Esophagus squamous epithelium (tissue), 5 donors: Measurements from ENCODE around the gene RPGRIP1L. TPM values are rescaled to one million over a fixed set of nuclear protein-coding genes. Genes with fewer than 3 reads are reported as not detected.
A peak's percentile ranks its signal among the peaks of the same experiment; 100 is the strongest.

Source experiments
- DNase-seq: peaks from one replicate; lab custom pipeline; 2025; lab: John Stamatoyannopoulos, UW
- H3K27ac ChIP-seq, 4 donors: fragments of 200-600 bp; sonication (generic); one replicate each; pipeline ENCODE4 v1.5.1; 2016 to 2019; ENCODE audit warnings: mild to moderate bottlenecking in 1 of 4
- H3K27me3 ChIP-seq, 4 donors: fragments of 200-600 bp; sonication (generic); 1 replicate in 3 of 4; 2 replicates in 1 of 4; pipeline versions ENCODE4 v1.5.1 to v1.6.0; 2017 to 2021; ENCODE audit warnings: antibody characterized with exemption in 1 of 4
- H3K36me3 ChIP-seq, 3 donors: fragments of 200-600 bp; sonication (generic); one replicate each; pipeline ENCODE4 v1.5.1; 2016 to 2019
- H3K4me1 ChIP-seq, 3 donors: fragments of 200-600 bp; sonication (generic); one replicate each; pipeline ENCODE4 v1.5.1; 2017 to 2019
- H3K4me3 ChIP-seq, 4 donors: fragments of 200-600 bp; sonication (generic); 1 replicate in 3 of 4; 2 replicates in 1 of 4; pipeline ENCODE4 v1.5.1; 2016 to 2019; ENCODE audit warnings: mild to moderate bottlenecking in 2 of 4, moderate library complexity in 1 of 4
- H3K9me3 ChIP-seq, 3 donors: fragments of 200-600 bp; sonication (generic); one replicate each; pipeline ENCODE4 v1.5.1; 2016 to 2019
- CTCF ChIP-seq, 6 experiments: fragments of 450-650 bp in 4 of 6; fragments of 200-600 bp in 2 of 6; sonication (generic) in 2 of 6; IDR thresholded peaks; one replicate each; pipeline ENCODE4 v1.5.1; 2016 to 2019; ENCODE audit warnings: antibody characterized with exemption in 6 of 6, mild to moderate bottlenecking in 4 of 6, moderate library complexity in 4 of 6
- POLR2A ChIP-seq, 4 donors: fragments of 450-650 bp; IDR thresholded peaks; one replicate each; pipeline ENCODE4 v1.6.1; 2017; ENCODE audit warnings: antibody characterized with exemption in 4 of 4, mild to moderate bottlenecking in 4 of 4, moderate library complexity in 3 of 4
- WGBS, 2 donors: methylation state at CpG; one replicate each; pipeline ENCODE4 v1.1.5; 2018; 5-methylcytosine and 5-hydroxymethylcytosine counted together
- intact Hi-C: fragments of 100-400 bp; cut with DNase I; formaldehyde crosslinking; loops from one replicate; pipeline ENCODE4 v1.15.0; 2022
- total RNA-seq, 4 donors: library from RNA; depleted of rRNA; stranded (reverse); fragments of >200 nt; gene quantifications; one replicate each; pipeline ENCODE4 v1.1.0, GENCODE V29; 2016
- donor health status: DM: yes; HTN: yes; CAD: no.

Gene RPGRIP1L
- total RNA-seq, 4 donors from 2014 or later, result 1.2 to 3.9 (median 3.7) TPM

- Histone ChIP-seq H3K4me1 (peaks cover 0 to 12% (median 6%) of the 10 kb centered on the region in 3 donors), H3K27ac (no peak overlapping the region), H3K4me3 (no peak overlapping the region), H3K27me3 (no peaks in the 10 kb centered on the region), H3K9me3 (no peaks in the 10 kb centered on the region), H3K36me3 (no peaks in the 10 kb centered on the region)
- intact Hi-C loops, result no loop called here
- no peak for TF ChIP-seq POLR2A (IDR thresholded peaks at IDR 0.05)
- no peak for TF ChIP-seq CTCF (IDR thresholded peaks at IDR 0.05)
- no peak for DNase-seq
These were observed 23.0 kb upstream of the RPGRIP1L start for GRCh38 chr16:53726625-53727024.

GRCh38 chr16:53721017-53721416 is 17.4 kb upstream of the RPGRIP1L start:
- 86 to 88% methylated on average over 5 of the region's 5 CpGs for WGBS, 2 donors
- Histone ChIP-seq H3K27me3 (no peaks in the 10 kb centered on the region), H3K27ac (no peak overlapping the region), H3K9me3 (no peaks in the 10 kb centered on the region), H3K36me3 (no peaks in the 10 kb centered on the region), H3K4me3 (no peak overlapping the region), H3K4me1 (peaks cover 0 to 2% (median 0%) of the 10 kb centered on the region in 3 donors)
- no peak for DNase-seq
- intact Hi-C loops, result no loop called here
- TF ChIP-seq CTCF (IDR thresholded peaks at IDR 0.05), result no peak
- no peak for TF ChIP-seq POLR2A (IDR thresholded peaks at IDR 0.05)

GRCh38 chr16:53717577-53717976 is 13.9 kb upstream of the RPGRIP1L start:
- Histone ChIP-seq H3K4me1 (peaks cover 0 to 32% (median 0%) of the 10 kb centered on the region in 3 donors), H3K27me3 (no peaks in the 10 kb centered on the region), H3K27ac (no peak overlapping the region), H3K36me3 (no peaks in the 10 kb centered on the region), H3K9me3 (no peaks in the 10 kb centered on the region), H3K4me3 (no peak overlapping the region)
- no peak for TF ChIP-seq POLR2A (IDR thresholded peaks at IDR 0.05)
- no peak for TF ChIP-seq CTCF (IDR thresholded peaks at IDR 0.05)
- DNase-seq, result no peak
- intact Hi-C loops, result no loop called here
- 85 to 87% methylated on average over 3 of the region's 3 CpGs for WGBS, 2 donors

GRCh38 chr16:53715023-53715384 is 11.3 kb upstream of the RPGRIP1L start:
- no peak overlapping the region for H3K4me3 ChIP-seq
- H3K27ac ChIP-seq, result peak overlapping the region in 2 of 4 donors; percentile 3 to 16
- intact Hi-C loops, result no loop called here
- no peaks in the 10 kb centered on the region for H3K27me3 ChIP-seq
- peaks cover 0 to 36% (median 0%) of the 10 kb centered on the region in 3 donors for H3K4me1 ChIP-seq
- TF ChIP-seq POLR2A (IDR thresholded peaks at IDR 0.05), result no peak
- TF ChIP-seq CTCF (IDR thresholded peaks at IDR 0.05), result no peak
- DNase-seq, result no peak
- 79 to 84% methylated on average over 2 of the region's 2 CpGs for WGBS, 2 donors
- H3K9me3 ChIP-seq, result no peaks in the 10 kb centered on the region
- H3K36me3 ChIP-seq, result no peaks in the 10 kb centered on the region

- TF ChIP-seq POLR2A (IDR thresholded peaks at IDR 0.05) (no peak), CTCF (IDR thresholded peaks at IDR 0.05) (no peak)
- 62% methylated on average over 7 of the region's 7 CpGs for WGBS, 2 donors
- H3K9me3 ChIP-seq, result no peaks in the 10 kb centered on the region
- no peak overlapping the region for H3K4me3 ChIP-seq
- intact Hi-C loops, result no loop called here
- no peak for DNase-seq
- H3K27ac ChIP-seq, result peak overlapping the region in 3 of 4 donors; percentile 1 to 16 (median 3)
- no peaks in the 10 kb centered on the region for H3K36me3 ChIP-seq
- H3K4me1 ChIP-seq, result peaks cover 0 to 36% (median 0%) of the 10 kb centered on the region in 3 donors
- no peaks in the 10 kb centered on the region for H3K27me3 ChIP-seq
These were observed 10.8 kb upstream of the RPGRIP1L start for GRCh38 chr16:53714205-53715022.
